Activated T-cell treated with anti-CD3 and anti-CD28 coated beads, Interleukin-2, amount 50 U/mL, for 4 hours (primary cell): Measurements from ENCODE around the gene AMPD2. TPM values are rescaled to one million over a fixed set of nuclear protein-coding genes. Genes with fewer than 3 reads are reported as not detected.

Source experiments
- ATAC-seq, 2 donors: fragments of 200-7000 bp; cut with Tn5 transposase; one replicate each; pipeline ENCODE4 v1.10.0; 2021
- DNase-seq: peaks from one replicate; pipeline ENCODE4 v3.0.0-alpha.2; 2020
- H3K27me3 Mint-ChIP-seq: one replicate; pipeline ENCODE4 v1.8.0; 2021; ENCODE audit warnings: low read depth, mixed read lengths
- H3K36me3 Mint-ChIP-seq: one replicate; pipeline ENCODE4 v1.8.0; 2022; ENCODE audit warnings: mixed read lengths; ENCODE audit not compliant: insufficient read depth
- H3K4me1 Mint-ChIP-seq: one replicate; pipeline ENCODE4 v1.8.0; 2021; ENCODE audit warnings: low read depth, mixed read lengths
- H3K4me3 Mint-ChIP-seq: one replicate; pipeline ENCODE4 v1.8.0; 2021; ENCODE audit warnings: mild to moderate bottlenecking, moderate library complexity, mixed read lengths
- H3K9me3 Mint-ChIP-seq: one replicate; pipeline ENCODE4 v1.8.0; 2021; ENCODE audit warnings: mixed read lengths
- total RNA-seq, 3 donors: library from RNA; stranded (reverse); gene quantifications; one replicate each; pipeline ENCODE4 v1.2.1, GENCODE V29; 2021

AMPD2 gene
- total RNA-seq: 100 to 1,000 TPM; 150 to 165 (median 151) TPM

DNA sequence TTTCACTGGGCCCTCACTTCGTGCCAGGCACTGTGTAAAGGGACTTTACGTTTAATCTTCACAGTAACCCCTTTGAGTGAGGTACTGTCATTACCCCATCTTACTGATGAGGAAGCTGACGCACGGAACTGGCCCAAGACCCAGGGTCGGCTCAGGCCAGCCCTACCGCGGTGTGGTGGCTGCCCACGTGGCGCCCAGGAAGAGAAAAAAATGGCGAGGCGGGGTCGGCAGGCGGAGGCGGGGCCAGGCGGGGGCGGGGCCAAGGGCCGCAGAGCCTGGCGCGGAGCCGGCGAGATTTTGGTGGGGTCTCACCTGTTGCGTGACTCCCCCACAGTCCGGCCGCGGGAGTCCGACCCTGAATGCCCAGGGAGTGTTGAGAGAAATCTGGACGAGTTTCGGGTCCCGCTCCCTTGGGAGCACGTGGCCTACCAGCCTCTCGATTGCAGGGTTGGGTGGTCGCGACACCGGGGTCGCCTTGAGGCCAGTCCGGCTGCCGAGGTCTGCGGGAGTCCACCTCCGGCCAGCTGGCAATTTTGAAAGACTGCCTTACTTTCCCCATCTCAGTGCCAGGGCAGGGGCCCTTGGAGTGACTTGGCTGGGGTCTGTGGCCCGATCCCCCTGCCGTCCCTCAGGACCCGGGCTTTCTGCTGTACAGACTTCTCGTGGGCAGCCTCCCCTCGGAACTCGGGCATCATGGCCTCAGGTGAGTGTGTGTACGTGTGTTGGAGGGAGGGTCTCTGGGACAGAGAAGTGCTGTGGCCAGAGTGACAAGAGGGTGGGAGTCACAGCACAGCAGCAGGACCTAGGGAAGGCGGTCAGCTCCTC, at the start of gene AMPD2, which contains the start of gene GNAT2:
TSS of gene AMPD2 (plus strand) at position 262 of the 825 bp plus-strand sequence. CDS start 1,339 bp downstream, outside the sequence.
TSS of gene GNAT2 (minus strand) at position 41 of the 825 bp plus-strand sequence. CDS start 6,746 bp downstream, outside the sequence.
- peaks cover 4% of the 10 kb centered on the region for H3K36me3 Mint-ChIP-seq
- H3K4me1 Mint-ChIP-seq: peaks cover 69% of the 10 kb centered on the region
- DNase-seq (peak; percentile 66), ATAC-seq (peak; percentile 39 to 47)
- H3K27me3 Mint-ChIP-seq: no peaks in the 10 kb centered on the region
- no peaks in the 10 kb centered on the region for H3K9me3 Mint-ChIP-seq
- H3K4me3 Mint-ChIP-seq: peak within 1 kb of the TSS; percentile 97

DNA sequence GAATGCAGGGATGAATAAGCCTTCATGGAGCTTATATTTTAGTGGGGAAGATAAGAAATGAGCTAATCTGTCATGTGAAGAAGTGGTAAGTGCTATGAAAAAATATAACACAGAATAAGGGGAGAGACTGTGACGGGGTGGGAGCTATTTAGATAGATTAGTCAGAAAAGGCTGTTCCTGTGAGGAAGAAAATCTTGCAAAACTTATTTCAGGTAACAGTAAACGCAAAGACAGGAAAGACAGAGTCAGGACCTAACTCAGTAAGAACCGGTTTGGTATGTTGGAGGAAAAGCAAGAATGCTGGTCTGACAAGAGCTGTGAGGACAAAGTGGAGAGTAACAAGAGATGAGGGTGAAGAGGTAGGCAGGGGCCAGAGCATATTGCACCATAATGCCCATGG, 49.2 kb upstream of the AMPD2 start:
- Mint-ChIP-seq H3K9me3 (no peaks in the 10 kb centered on the region), H3K36me3 (peaks cover 5% of the 10 kb centered on the region), H3K27me3 (no peaks in the 10 kb centered on the region), H3K4me3 (no peak overlapping the region), H3K4me1 (peaks cover 27% of the 10 kb centered on the region)
- DNase-seq (no peak), ATAC-seq (no peak)

DNA sequence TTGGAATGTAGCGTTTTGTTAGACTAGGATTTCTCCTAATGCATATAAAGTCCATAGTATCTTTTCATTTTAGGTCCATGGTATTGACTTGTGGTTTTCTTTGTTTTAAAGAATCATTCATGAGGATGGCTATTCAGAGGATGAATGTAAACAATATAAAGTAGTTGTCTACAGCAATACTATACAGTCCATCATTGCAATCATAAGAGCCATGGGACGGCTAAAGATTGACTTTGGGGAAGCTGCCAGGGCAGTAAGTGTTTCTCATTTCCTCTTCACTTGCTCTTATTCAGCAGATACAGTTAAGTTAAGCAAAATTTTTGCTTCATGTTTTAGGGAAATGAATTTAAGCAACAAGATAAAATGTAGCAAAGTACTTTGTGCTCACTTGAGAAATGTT, 45.9 kb upstream of the AMPD2 start:
- no peak for ATAC-seq
- no peak overlapping the region for H3K4me3 Mint-ChIP-seq
- H3K36me3 Mint-ChIP-seq: peaks cover 8% of the 10 kb centered on the region
- peaks cover 15% of the 10 kb centered on the region for H3K4me1 Mint-ChIP-seq
- H3K9me3 Mint-ChIP-seq: no peaks in the 10 kb centered on the region
- no peaks in the 10 kb centered on the region for H3K27me3 Mint-ChIP-seq
- no peak for DNase-seq

DNA sequence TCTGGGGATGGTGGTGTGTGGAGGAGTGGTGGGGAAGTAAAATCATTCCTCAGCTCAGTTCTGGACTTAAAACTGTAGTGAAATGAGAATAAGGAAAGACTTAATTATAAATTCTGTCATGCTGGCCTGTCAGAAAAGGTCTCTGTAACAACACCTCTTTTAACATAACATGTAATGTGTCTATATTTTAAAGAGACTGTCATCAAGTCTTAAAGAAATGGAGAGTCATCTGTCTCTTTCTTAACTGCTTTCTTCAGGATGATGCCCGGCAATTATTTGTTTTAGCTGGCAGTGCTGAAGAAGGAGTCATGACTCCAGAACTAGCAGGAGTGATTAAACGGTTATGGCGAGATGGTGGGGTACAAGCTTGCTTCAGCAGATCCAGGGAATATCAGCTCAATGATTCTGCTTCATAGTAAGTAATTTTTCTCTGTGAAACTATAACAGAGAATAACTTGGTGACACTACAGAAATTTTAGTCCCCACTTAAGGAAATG, 40.6 kb upstream of the AMPD2 start:
- DNase-seq (no peak), ATAC-seq (no peak)
- Mint-ChIP-seq H3K4me3 (no peak overlapping the region), H3K4me1 (no peaks in the 10 kb centered on the region), H3K27me3 (no peaks in the 10 kb centered on the region), H3K36me3 (peaks cover 29% of the 10 kb centered on the region), H3K9me3 (no peaks in the 10 kb centered on the region)

DNA sequence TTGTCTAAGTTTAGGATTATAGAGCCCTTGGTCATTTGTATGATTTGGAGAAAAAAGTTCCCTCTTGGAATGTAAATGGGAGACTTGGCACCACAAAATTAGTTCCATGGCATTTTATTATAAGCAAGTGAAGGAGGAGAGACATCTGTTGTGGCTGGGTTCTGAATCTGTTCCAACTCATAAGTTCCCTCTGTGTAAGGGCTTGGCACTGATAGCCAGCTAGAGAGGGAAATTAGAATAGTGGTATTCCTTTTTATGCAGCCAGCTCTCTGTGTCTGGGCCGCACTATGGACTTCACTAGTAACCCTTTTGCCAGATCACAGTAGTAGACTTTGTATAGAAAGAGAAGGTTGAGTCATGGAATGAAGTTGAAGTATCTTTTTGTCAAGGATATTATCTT, 40.1 kb upstream of the AMPD2 start:
- Mint-ChIP-seq H3K4me1 (no peaks in the 10 kb centered on the region), H3K4me3 (no peak overlapping the region), H3K36me3 (peaks cover 29% of the 10 kb centered on the region), H3K9me3 (no peaks in the 10 kb centered on the region), H3K27me3 (no peaks in the 10 kb centered on the region)
- ATAC-seq (no peak), DNase-seq (no peak)

DNA sequence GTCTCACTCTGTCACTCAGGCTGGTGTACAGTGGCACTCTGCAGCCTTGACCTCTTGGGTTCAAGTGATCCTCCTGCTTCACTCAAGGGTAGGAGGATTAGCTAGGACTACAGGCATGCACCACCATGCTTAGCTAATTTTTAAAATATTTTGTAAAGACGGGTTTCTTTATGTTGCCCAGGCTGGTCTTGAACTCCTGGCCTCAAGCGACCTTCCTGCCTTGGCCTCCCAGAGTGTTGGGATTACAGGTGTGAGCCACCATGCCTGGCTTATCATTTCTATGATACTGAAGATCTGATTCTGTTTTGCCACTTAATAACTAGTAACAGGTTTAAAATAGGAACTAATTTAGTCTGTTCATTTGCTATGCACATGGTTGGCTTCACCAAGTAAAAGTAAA, 37.6 kb upstream of the AMPD2 start:
- ATAC-seq: no peak
- Mint-ChIP-seq H3K27me3 (no peaks in the 10 kb centered on the region), H3K4me1 (no peaks in the 10 kb centered on the region), H3K4me3 (no peak overlapping the region), H3K36me3 (peaks cover 35% of the 10 kb centered on the region), H3K9me3 (no peaks in the 10 kb centered on the region)
- no peak for DNase-seq

DNA sequence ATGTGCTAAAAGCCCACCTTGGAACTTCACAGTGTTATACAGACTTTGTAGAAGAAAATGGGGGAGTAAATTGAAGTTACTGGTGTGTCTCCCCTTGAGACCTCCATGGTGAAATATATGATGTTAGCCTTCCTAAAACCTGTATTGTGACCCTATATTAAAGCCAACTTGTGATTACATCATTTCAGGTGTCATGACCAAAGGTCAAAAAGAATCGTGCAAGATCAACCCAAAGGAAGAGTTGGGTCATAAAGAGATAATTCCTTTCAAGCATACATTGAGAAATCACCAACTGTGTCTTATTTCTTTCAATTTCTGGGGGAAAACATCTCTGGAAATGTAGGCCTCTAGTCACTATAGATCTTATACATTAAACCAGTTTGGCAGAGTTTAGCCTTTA, 34.9 kb upstream of the AMPD2 start:
- no peak for ATAC-seq
- no peak for DNase-seq
- H3K4me3 Mint-ChIP-seq: no peak overlapping the region
- H3K9me3 Mint-ChIP-seq: no peaks in the 10 kb centered on the region
- no peaks in the 10 kb centered on the region for H3K4me1 Mint-ChIP-seq
- peaks cover 47% of the 10 kb centered on the region for H3K36me3 Mint-ChIP-seq
- no peaks in the 10 kb centered on the region for H3K27me3 Mint-ChIP-seq

DNA sequence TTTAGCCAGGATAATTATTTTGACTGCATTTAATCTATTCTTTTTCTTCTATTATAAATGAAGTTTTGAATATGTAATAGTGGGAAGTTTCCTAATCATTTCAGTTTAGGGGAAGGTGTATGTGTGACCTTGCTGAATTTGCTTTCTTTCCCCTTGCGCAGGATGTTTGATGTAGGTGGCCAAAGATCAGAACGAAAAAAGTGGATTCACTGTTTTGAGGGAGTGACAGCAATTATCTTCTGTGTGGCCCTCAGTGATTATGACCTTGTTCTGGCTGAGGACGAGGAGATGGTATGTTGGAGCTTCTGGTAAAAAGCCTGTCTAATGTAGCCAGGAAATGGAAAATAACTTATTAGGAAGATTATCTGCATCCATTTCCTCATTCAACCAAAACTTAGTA, 33.6 kb upstream of the AMPD2 start:
- H3K9me3 Mint-ChIP-seq: no peaks in the 10 kb centered on the region
- no peak overlapping the region for H3K4me3 Mint-ChIP-seq
- DNase-seq (no peak), ATAC-seq (no peak)
- no peaks in the 10 kb centered on the region for H3K4me1 Mint-ChIP-seq
- no peaks in the 10 kb centered on the region for H3K27me3 Mint-ChIP-seq
- peaks cover 42% of the 10 kb centered on the region for H3K36me3 Mint-ChIP-seq

DNA sequence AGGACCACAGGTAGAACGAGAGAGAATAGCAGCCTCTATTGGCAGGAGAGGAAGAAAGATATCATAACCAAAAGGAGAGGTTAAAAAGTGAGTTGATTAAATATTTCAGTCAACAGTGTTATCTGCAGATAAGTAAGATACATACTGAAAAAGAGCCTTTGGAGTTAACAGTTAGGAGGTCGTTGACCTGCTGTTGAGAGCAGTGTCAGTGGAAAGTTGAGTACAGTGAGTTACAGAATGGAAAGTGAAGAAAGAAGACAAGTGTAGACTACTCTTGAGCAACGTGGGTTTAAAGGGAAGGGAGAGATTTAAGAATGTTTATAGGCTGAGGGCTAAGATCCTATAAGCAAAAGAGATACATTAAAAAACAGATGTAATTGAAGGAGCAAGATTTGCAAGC, 30.5 kb upstream of the AMPD2 start:
- H3K27me3 Mint-ChIP-seq: no peaks in the 10 kb centered on the region
- DNase-seq (no peak), ATAC-seq (no peak)
- peaks cover 2% of the 10 kb centered on the region for H3K4me1 Mint-ChIP-seq
- no peaks in the 10 kb centered on the region for H3K9me3 Mint-ChIP-seq
- no peak overlapping the region for H3K4me3 Mint-ChIP-seq
- peaks cover 56% of the 10 kb centered on the region for H3K36me3 Mint-ChIP-seq

DNA sequence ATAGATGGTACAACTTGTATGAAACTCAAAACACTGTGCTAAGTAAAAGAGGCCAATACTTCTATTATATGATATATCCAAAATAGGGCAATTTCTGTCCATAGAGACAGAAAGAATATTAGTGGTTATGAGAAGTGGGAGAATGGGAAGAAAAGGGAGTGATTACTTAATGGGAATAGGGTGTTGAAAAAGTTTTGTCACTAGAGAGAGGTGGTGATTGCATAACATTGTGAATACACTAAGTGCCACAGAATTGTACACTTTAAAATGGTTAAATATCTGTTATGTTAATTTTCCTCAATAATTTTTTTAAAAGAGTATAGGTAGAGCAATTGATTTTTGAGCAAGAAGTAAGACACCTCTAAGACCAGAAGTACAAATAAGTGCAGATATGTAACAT, 30.0 kb upstream of the AMPD2 start:
- Mint-ChIP-seq H3K4me1 (peaks cover 2% of the 10 kb centered on the region), H3K9me3 (no peaks in the 10 kb centered on the region), H3K27me3 (no peaks in the 10 kb centered on the region), H3K36me3 (peaks cover 53% of the 10 kb centered on the region), H3K4me3 (no peak overlapping the region)
- ATAC-seq: no peak
- DNase-seq: no peak

DNA sequence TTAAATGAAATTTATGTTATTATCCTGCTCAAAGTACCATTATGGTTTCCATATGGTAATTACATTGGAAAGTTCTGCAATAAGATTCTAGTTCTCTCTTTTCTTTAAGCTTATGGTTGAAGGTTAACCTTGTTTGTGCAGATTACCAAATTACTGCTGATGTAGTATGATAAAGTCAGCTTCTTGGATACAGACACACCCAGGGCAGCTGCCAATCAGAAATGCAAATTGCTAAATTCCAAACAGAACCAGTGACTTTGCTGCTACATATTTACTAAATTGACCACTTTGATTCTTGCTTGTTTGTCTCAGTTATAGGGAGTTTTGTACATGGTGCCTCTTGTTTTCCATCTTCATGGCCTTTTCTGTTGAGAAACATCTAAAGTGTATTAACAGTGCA, 26.7 kb upstream of the AMPD2 start:
- peaks cover 46% of the 10 kb centered on the region for H3K36me3 Mint-ChIP-seq
- no peaks in the 10 kb centered on the region for H3K9me3 Mint-ChIP-seq
- H3K4me1 Mint-ChIP-seq: peaks cover 2% of the 10 kb centered on the region
- no peak for DNase-seq
- no peak for ATAC-seq
- H3K4me3 Mint-ChIP-seq: no peak overlapping the region
- no peaks in the 10 kb centered on the region for H3K27me3 Mint-ChIP-seq

DNA sequence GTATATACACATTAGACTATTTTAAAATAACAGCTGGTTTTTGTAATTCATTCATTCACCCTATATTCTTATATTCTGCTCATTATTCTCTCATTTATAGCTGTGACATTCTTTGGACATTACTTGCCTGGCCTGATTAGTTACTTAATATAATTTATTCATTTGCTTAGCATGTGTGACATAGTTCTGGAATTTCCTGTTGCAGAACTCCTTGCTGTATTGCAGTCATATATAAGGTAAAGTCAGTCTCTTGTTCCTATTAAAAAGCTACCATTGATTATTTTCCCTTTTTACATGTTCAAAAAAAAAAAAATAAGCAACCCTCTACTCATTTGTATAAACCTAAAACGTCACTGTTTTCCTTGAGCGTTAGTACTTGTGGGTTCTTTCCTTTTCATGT, 24.1 kb upstream of the AMPD2 start:
- no peaks in the 10 kb centered on the region for H3K9me3 Mint-ChIP-seq
- peaks cover 2% of the 10 kb centered on the region for H3K4me1 Mint-ChIP-seq
- DNase-seq (no peak), ATAC-seq (no peak)
- H3K27me3 Mint-ChIP-seq: no peaks in the 10 kb centered on the region
- H3K4me3 Mint-ChIP-seq: no peak overlapping the region
- H3K36me3 Mint-ChIP-seq: peaks cover 34% of the 10 kb centered on the region

DNA sequence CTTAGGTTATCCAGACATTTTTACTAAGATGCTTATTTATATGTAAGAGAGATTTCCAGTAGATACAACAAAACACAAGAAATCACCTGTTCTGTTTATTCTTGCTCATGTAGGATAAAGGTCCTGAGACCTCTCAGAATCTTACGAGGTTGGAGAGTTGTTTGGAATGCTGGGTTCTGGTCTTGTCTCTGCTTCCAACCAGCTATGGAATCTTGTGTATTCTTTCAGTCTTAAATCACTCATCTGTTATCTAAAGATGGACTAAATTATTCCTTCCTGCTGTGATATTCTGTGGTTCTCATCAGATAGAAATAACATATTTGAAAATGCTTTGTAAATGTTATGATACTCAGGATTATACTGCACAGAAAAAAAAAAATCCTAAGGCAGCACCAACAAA, 21.5 kb upstream of the AMPD2 start:
- Mint-ChIP-seq H3K27me3 (no peaks in the 10 kb centered on the region), H3K4me1 (peaks cover 13% of the 10 kb centered on the region), H3K36me3 (peaks cover 20% of the 10 kb centered on the region), H3K9me3 (no peaks in the 10 kb centered on the region), H3K4me3 (no peak overlapping the region)
- no peak for ATAC-seq
- no peak for DNase-seq

DNA sequence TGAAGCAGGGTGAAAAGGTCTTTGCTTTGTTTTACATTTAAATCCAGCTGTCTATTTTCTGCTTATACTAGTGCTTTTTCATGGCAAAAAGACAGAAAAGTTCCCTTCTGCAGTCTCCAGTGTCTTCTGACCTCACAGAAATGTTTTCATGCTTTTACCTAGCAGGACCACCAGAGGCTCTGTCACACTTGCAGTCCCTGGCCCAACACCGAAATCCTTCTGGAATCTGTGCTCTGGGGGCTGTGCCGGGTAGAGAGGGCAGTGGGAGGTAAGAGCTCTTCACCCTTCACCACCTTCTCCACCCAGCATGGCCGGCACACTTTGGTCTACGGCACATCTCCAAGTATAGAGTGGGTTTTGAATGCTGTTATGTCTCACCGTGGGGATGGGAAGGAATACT, 21.0 kb upstream of the AMPD2 start:
- ATAC-seq (no peak), DNase-seq (no peak)
- Mint-ChIP-seq H3K4me1 (peaks cover 16% of the 10 kb centered on the region), H3K4me3 (no peak overlapping the region), H3K36me3 (peaks cover 15% of the 10 kb centered on the region), H3K9me3 (no peaks in the 10 kb centered on the region), H3K27me3 (no peaks in the 10 kb centered on the region)

DNA sequence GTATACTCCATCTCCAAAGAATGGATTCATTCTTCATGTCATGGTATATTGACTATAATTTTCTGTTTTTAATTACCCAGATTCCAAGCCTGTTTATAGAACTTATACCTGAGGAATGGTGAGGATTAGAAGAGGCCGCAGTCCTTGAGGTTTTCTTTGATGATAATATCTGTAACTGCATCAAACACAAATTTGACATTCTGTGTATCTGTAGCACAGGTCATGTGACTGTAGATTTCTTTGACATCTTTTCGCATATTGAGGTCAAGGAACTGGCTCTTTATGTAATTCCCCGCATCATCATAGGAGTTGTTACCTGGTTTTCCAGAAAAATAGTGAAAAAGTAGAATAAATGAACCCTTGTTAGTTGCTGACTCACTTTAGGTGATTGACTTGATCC, 16.4 kb upstream of the AMPD2 start:
- H3K9me3 Mint-ChIP-seq: no peaks in the 10 kb centered on the region
- H3K36me3 Mint-ChIP-seq: peaks cover 7% of the 10 kb centered on the region
- H3K4me3 Mint-ChIP-seq: no peak overlapping the region
- no peak for ATAC-seq
- peaks cover 17% of the 10 kb centered on the region for H3K4me1 Mint-ChIP-seq
- DNase-seq: no peak
- H3K27me3 Mint-ChIP-seq: no peaks in the 10 kb centered on the region
